Activated CD4-positive, alpha-beta T cell treated with anti-CD3 and anti-CD28 coated beads for 48 hours (primary cell): ENCODE results near the gene CPEB3.
A peak's percentile ranks its signal among the peaks of the same experiment; 100 is the strongest.
"Not testable (repeated sequence)": the region's sequence is repeated elsewhere in the genome, so short reads cannot be mapped to it uniquely, and the experiment has no call there.

Experiments
- DNase-seq: peaks from one replicate; pipeline ENCODE4 v3.0.0-alpha.2; 2020

The CPEB3 gene

DNA sequence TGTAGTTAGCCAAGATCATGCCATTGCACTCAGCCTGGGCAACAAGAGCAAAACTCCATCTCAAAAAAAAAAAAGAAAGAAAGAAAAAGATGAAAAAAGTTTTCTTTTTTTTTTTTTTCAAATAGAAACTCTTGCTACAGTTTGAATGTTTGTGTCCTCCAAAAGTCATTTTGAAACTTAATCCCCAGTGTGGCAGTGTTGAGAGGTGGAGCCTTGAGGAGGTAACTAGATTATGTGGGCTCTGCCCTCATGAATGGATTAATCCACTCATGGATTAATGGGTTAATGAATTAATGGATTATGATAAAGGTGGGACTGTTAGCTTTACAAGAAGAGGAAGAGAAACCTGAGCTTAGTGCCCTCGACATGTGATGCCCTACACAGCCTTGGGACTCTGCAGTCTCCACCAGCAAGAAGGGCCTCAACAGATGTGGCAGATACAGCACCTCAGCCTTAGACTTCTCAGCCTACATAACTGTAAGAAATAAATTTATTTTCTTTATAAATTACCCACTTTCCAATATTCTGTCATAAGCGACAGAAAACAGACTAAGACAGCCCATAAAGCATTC is 25.1 kb downstream of the CPEB3 start:
- no peak for DNase-seq

DNA sequence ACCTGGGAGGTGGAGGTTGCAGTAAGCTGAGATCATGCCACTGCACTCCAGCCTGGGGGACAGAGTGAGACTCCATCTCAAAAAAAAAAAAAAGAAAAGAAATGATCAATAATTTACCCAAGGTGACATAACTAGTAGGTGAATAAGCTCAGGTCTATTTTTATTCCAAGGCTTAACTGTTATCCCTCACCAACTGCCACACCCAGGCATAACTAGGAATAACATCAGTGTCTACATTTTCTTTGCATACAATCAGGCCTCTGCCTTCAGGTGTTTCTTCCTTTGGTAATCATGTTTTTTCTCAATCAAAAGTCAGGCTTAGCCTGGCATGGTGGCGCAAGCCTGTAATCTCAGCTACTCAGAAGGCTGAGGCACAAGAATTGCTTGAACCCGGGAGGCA is 26.6 kb downstream of the CPEB3 start:
- DNase-seq = no peak

DNA sequence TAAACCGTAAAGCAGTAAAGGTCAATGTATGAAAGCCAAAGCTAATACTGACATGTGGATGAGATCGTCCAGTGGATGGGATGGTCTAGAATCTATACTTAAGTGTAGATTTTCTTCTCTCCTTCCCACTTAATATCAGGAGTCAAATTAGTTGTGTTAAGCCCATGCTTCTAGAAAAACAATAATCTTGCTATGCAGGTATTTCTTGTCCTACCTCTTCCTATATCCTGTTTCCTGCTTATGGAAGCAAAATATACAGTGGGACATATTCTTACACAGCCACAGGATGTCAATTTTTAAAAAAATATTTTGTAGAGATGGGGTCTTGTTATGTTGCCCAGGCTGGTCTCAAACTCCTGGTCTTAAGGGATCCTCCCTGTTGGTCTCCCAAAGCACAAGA is 27.5 kb downstream of the CPEB3 start:
- no peak for DNase-seq

DNA sequence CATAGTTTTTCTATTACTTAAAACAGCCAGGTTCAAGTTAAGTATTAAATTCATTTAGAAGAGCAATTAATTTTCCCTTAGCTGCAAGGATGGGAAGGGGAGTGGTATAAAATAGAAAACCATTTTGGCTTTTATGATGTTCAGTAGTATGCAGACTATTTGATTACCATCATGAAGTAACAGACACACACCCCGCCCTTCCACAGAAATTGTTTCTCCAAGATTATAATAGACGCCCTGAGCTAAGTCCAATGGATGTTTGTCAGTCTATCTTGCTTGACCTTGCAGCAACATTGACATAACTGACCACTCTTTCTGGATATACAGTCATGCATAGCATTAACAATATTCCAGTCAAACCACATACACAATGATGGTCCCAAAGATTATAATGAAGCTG is 42.3 kb downstream of the CPEB3 start:
- DNase-seq = no peak

DNA sequence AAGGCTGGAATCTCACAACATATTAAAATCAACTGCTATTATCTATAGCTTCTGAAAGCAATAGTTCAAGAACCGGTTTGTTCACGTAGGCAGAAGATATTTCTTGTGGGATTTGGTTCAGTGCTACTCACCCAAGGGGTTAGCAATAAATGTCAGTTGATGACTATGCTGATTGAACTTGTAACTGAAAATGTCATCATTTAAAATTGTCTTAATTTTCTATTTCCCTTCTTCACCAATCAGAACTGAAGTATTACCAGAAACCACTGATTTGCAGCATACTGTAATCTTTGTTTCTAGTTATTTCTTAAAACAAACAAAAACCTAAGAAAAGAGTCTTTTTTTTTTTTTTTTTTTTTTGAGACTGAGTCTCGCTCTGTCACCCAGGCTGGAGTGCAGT is 46.1 kb downstream of the CPEB3 start:
- no peak for DNase-seq

DNA sequence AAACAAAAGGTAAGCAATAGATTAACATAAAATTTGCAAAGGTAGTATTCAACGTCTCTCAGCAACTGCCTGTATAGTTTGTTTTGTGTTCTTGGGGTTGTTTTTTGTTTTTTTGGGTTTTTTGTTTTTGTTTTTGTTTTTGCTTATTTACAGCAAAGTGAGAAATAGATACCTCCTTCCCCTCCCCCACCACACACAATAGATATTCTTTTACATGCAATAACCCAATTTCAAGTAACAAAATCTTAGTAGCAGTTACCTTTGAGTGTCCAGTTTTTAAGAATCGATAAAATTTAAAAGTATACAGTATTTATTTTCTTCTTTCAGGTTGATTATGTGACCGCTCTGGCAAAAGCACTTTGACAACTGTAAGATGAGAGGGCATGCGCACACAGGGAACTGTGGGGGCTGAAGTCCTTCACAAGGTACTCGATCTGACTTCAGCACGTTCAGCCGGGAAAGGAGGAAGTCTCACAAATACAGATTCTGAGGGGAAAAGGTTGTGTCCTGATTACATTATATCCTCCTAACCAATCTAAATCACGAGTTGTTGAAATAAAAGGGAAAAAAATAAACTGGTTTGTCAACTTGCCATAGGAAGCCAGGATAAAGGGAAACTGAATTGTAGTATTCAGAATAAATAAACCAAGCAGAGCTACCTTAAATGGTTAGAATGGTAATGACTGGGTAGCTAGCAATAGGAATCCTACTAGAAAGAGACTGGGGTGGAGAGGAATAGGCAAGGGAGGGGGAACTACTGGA is 47.8 kb downstream of the CPEB3 start:
- peak; percentile 44 for DNase-seq

DNA sequence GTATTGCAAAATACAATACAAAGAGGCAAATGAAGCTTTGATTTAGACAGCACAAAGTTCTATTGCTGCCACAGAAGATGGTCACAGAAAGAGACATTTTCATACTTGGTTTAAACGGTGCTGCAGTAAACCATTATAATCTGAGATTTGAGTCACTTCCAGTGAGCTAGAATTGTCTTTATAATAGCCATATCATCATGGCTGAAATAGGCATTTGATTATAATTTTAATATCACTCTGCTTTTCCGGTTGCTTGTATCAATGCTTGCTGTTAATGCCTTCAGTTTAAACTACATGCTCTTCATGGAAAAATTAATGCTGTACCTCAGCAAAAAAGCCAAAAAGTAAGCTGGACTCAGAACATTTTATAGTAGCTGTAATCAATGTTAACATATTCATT is 48.5 kb downstream of the CPEB3 start:
- no peak for DNase-seq

DNA sequence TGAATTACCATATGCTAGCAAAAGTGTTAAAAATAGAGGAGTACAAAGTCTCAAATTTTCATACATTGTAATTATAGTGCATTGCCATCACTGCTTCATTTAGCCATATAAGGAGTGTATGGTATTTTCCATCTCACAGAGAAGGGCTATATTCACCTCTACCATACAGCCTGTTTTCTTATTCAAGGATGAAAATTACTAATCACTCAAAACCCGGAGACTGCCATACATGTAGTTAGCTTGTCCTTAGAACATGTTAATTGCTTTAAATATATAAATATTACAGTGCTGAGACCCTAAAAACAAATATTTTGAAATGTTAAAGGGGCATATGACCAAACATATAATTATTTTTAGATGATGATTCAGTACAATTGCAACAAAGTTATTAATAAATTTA is 49.4 kb downstream of the CPEB3 start:
- no peak for DNase-seq

DNA sequence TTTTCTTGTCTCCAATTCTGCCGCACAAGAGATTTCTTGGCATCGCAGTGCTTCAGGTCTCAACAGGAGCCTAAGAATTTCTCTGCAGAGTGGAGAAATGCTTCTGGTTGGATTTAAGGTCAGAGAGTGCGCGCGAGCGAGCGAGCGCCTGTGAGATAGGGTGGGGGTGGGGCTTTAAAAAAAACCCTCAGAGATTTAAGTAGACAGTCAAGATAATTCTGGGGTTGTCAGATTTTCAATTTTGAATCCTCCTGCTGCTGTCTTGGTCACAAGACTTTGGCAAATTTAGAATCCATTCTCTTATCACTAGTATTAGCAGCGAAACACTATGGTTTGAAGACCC is 49.7 kb downstream of the CPEB3 start:
- no peak for DNase-seq

DNA sequence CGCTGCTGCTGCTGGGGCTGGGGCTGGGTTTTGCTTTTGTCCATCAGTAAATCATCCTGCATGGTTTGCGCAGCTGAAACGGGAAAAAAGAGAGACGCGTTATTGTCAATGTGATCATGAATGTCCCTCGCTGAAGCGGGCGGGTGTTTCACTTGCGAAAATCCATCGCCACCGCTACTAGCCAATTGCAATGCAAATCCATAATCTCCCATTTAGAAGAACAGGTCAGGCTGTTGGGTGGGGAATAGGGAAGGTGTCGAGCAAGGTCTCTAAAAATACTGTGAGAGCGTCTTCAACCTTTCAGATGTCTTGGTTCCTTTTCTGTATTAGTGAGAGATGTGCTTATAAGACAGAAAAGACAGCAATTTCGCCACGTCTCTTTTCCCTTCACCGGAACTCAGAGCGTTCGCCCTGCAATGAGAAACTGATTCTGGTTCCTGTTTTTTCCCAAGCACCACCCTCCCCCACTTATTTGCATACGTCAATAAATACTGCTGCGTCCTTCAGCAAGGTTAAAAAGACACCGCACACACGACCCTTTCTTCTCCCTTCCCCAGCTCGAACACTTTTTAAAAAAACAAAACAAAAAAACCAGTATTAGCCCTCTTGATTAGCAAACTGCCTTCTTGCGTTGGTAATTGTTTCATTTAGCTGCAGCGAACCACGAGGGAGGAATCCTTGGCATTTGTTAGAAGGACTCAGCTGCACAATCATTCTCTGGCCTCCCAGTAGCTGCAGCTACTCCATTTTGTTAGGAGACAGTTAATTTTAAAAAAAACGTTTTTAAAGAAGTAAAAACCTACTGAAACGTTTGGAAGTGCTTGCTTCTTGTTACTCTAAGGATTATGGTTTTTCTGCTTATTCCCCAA is 50.4 kb downstream of the CPEB3 start:
- DNase-seq = peak; percentile 26

DNA sequence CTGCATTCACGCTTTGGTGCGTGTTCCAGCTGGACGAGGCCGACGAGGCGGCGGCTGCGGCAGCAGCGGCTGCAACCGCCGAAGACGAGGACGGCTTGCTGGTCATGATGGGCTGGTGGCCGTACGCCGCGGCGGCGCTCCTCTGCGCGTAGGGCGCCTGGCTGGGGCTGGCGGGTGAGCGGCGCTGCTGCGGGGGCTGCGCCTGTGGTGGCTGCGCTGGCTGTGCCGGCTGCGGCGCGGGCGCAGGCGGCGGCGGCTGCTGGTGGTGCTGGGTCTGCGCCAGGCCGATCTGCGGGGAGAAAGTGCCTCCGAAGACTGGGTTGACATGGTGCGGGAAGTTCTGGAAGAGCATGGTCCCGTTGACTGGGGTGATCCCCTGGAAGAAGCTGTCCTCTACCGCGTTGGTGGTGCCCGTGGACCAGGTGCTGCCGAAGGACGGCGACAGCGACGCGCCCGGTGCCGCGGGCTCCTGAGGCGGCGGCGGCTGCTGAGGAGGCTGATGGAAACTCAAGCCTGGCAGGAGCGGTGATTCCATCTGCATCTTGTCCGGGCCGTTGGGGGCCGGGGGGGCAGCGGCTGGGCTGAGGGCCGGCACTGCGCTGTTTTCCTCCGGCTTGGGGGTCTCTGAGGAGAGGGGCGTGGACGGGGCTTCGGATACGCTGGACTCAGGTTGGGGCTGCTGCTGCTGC is 51.1 kb downstream of the CPEB3 start:
- peak; percentile 45 for DNase-seq

DNA sequence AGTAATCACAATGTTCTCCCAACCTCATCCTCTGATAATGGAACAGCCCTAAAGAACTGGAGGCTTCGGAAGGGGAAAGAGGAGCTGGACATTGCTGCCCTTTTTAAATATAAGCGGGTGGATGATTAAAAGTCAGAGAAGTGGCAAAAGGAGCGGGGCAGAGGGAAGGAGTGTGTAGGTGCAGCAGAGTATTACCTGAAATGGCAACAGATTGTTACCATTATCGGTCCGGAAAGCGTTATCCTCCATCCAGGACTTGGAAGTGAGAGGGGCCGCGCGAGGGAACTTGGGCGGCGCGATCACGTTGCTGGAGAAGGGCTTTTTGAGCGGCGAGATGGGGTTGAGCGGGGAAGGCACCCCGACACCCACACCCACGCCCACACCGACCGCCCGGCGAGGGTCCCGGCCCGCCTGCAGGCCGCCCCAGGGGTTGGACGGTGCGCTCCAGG is 51.7 kb downstream of the CPEB3 start:
- DNase-seq = no peak

DNA sequence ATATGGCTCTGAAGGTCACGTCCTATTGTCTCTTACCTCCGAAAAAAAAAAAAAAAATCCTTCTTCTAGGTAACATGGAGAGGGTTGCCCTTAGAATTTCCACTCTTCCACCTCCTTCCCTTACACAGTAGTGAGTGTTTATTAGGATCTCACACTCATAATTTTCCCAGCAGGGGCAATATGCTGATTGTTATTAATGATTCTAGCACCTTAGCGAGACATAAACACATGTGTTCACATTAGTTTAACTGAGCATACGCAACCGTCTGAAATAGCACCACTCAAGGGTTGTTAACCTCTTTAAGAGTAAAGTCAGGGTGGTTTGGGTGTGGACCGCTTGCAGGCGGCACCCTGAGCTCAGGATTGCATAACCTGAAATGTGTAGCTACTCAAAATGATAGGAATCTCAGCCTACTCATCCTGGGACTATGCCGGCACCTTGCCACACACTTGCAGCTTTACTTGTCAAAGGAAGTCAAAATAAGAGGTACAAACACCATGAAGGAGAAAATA is 52.2 kb downstream of the CPEB3 start:
- no peak for DNase-seq

DNA sequence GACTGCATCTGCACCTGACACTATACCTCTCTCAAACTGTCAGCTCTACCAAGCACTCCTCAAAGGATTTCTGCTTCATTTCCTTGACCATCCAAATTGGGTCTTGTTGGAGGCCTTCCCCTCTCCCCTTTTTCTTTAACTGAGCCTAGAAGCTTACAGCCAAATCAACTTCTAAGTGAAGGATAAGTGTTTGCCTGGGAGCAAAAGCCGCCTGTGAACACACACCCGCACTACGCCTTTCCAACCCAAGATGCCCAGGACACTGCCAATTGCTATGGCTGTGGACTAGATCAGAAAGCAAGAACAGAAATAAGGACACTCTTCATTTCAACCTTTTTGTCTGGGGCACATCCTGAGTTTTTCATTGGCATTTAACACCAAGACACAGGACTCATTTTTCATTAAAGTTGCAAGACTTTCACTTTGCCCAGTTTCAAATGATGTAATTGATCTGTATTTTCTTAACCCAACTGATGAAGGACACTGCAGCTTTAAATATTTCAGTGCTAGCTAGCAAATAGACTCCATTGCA is 52.8 kb downstream of the CPEB3 start:
- DNase-seq = no peak

DNA sequence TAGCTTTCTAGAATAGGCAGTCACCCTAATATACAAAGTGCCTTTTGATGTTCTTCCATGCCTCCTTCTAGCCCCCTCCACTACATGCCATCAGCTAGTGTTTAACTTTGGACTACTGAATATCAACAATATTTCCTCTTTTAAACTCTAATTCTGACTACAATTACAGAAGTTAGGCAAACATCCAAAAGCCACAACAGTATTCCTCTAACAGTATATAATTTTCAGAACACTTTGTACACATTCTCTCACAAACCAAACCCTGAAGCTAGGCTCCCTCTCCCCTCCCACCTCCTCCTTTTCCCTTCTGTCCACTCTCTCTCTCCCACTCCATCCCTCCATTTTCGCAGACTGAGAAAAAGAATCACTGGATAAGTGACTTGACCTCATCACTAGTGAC is 59.7 kb downstream of the CPEB3 start:
- DNase-seq = no peak

DNA sequence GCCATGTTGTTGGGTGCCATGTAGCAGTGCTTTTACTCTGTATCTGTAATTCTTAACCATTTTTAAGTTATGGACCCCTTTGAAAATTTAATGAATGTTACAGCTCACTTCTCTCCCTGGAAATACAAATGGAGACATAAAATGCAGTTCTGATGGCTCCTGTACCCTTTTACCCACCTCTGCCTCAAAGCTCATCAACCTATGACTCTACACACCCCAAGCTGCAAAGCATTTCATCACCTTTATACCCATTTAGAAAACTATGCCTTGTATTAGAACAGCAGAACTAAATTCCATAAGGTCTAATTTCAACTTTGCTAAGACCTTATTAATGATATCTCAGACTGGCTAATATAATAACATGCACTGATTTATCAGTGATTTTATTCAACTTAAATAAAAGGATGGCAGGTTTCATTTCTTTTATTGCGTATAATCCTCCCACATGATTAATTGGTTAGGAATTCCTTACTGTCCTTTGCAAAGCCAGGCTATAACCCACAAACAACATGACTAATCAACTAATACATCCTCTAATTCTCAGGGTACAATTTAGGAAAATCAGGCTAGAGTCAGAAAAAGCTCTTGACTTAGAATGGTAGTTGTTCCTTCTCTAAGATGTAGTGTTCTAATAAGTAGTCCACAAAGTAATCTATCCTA is 68.1 kb downstream of the CPEB3 start:
- no peak for DNase-seq

DNA sequence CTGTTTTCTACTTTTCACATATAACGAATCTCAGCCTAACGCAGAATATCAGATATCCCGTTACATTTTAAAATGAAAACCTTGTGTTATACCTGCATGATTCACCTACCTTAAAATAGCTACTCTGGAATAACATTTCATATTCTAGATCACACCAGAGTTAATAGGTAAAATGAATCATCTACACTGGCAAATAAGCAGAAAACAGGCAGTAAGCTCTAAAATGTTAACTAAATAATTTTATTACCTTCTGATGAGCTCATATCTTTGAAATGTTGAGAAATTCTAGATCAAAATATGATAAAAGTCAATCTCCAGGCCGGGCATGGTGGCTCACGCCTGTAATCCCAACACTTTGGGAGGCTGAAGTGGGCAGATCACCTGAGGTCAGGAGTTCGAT is 71.3 kb downstream of the CPEB3 start:
- DNase-seq = no peak

DNA sequence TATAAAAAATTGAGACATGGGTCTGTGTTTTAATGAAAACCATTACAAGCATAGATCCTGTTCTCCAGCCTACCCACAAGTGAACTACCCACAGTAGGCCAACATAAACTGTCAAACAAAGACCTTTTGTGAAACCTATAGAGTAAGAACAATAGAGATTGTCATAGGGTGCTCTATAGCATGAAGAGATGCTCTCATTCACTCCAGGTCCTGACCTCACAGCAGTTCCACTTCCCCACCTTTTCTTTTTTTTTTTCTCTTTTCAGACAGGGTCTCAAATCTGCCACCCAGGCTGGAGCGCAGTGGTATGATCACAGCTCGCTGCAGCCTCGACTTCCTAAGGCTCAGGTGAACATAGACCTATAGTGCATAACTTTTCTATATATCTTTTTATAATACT is 72.3 kb downstream of the CPEB3 start:
- no peak for DNase-seq

DNA sequence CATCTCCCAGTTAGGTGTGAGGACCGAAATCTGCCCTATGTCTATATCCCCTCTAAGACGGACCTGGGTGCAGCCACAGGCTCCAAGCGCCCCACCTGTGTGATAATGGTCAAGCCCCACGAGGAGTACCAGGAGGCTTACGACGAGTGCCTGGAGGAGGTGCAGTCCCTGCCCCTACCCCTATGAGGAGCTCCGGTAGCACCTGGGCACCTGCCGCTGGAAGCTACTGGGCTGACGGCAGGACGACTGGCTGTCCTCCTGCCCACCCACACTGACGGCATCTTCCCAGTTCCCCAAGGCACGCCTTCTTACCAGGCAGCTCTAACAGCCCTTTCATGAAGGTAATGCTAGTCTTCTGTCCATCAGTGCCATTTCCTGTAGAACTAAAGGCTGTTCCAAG is 74.3 kb downstream of the CPEB3 start:
- peak; percentile 11 for DNase-seq

DNA sequence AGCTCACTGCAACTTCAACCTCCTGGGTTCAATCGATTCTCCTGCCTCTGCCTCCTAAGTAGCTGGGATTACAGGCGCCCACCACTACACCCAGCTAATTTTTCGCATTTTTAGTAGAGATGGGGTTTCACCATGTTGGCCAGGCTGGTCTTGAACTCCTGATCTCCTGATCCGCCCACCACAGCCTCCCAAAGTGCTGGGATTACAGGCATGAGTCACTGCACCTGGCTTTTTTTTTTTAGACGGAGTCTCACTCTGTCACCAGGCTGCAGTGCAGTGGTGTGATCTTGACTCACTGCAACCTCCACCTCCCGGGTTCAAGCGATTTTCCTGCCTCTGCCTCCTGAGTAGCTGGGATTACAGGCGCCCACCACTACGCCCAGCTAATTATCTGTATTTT is 75.7 kb downstream of the CPEB3 start:
- not testable (repeated sequence) for DNase-seq

DNA sequence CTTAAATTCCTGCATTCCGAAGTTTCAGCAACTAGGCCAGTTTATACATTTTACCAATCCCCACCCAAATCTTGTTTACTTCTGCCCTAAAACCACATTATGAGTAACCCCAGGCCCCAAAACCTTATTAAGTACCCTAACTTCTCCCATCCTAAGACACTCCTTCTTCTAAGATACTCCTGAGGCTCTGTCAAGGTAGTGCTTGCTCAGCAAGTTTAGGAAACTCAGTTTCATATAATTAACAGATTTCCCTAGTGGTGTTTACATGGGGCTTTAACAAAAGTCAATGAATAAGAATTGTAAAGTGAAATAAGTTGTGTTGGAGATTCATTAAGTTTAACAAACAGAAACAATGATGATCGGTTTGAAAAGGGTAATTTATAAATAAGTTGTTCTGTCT is 77.8 kb downstream of the CPEB3 start:
- no peak for DNase-seq

DNA sequence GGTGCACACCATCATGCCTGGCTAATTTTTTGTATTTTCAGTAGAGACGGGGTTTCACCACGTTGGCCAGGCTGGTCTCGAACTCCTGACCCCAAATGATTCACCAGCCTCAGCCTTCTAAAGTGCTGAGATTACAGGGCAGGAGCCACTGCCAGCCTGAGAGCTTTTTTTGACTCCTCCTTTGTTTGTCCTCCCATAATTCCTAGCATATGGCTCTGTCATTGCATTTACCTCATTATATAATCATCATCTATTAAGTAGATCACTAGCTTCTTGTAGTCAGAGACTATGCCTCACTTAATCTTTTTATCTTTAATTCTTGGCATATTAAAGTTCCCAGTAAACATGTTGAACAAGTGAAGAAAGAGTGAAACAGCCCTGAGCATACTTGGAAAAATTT is 82.1 kb downstream of the CPEB3 start:
- DNase-seq = peak; percentile 12
